Measurements from ENCODE around the gene KLK1.
"Not testable (repeated sequence)": the region's sequence is repeated elsewhere in the genome, so short reads cannot be mapped to it uniquely, and the experiment has no call there.

Gene KLK1

DNA sequence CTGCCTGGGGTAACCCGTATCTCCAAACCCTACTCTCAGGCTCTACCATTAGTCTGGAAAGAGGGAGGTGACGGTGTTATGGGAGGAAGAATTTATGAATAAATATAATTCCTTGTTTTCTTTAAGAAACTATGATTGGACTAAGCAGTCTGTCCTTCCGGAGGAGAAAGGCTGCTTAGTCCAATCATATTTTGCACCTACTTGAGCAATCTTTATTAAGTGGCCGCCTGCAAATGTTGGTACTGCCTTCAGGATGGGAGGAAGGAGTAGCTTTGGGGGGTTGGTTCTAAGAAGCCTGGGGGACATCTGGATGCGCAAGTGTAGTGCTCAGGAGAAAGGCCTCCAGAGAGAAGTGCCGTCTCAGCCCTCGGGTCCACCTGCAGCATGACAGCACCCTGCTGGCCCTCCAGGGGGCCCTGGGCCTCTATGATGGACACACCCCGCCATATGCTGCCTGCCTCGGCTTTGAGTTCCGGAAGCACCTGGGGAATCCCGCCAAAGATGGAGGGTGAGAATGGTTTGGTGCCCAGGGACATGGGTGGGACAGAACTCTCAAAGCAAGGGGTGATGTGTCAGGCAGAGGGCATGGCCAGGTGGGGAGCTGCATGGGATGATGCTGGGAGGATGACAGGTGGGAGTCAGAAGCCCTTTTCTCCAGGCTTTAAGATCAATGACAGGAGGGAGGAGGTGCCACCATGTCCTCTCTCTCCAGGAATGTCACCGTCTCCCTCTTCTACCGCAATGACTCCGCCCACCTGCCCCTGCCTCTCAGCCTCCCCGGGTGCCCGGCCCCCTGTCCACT lies 29.3 kb downstream of the KLK1 start:
- ATAC-seq (peak; percentile 43), DNase-seq (ENCODE audit: low spot score in 2 of 2) (peak in 1 of 2 donors; percentile 68)
- Mint-ChIP-seq H3K36me3 (peaks cover 67% of the 10 kb centered on the region), H3K4me1 (peaks cover 6% of the 10 kb centered on the region), H3K4me3 (no peak overlapping the region), H3K27ac (peak overlapping the region; percentile 81), H3K9me3 (no peaks in the 10 kb centered on the region)

- peaks cover 60% of the 10 kb centered on the region for H3K36me3 Mint-ChIP-seq
- H3K4me3 Mint-ChIP-seq = no peak overlapping the region
- DNase-seq (ENCODE audit: low spot score in 2 of 2) (no peak), ATAC-seq (no peak)
- H3K4me1 Mint-ChIP-seq = peaks cover 6% of the 10 kb centered on the region
- no peaks in the 10 kb centered on the region for H3K9me3 Mint-ChIP-seq
- no peak overlapping the region for H3K27ac Mint-ChIP-seq
These were observed 30.0 kb downstream of the KLK1 start for GRCh38 chr19:50793558-50794065.

- H3K27ac Mint-ChIP-seq = no peak overlapping the region
- H3K9me3 Mint-ChIP-seq = no peaks in the 10 kb centered on the region
- no peak overlapping the region for H3K4me3 Mint-ChIP-seq
- DNase-seq (ENCODE audit: low spot score in 2 of 2) (no peak), ATAC-seq (no peak)
- H3K36me3 Mint-ChIP-seq = peaks cover 49% of the 10 kb centered on the region
- peaks cover 6% of the 10 kb centered on the region for H3K4me1 Mint-ChIP-seq
These were observed 31.0 kb downstream of the KLK1 start for GRCh38 chr19:50792272-50793250.

DNA sequence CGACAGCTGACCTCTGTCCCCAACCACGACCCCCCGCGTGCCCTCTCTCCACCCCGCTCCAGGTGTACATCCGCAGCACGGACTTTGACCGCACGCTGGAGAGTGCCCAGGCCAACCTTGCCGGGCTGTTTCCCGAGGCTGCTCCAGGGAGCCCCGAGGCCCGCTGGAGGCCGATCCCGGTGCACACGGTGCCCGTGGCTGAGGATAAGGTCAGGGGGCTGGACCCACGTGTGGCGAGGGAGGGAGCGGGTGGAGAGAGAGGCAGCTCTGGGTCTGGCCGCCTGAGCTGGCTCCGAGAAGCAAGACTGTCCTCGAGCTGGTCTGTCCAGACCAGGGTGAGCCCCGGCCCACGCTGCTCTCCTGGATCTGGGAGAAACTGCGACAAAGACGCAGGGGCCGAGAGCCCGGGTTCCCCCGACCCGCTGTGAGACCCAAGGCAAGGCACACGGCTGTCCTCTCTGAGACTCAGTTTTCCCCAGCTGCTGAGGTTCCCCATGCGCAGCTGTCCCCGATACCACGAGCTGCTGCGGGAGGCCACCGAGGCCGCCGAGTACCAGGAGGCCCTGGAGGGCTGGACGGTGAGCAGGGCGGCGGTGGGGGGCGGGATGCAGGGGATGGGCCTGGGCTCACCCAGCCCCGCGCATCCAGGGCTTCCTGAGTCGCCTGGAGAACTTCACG lies 31.9 kb downstream of the KLK1 start:
- ATAC-seq (no peak), DNase-seq (ENCODE audit: low spot score in 2 of 2) (no peak)
- no peaks in the 10 kb centered on the region for H3K9me3 Mint-ChIP-seq
- peaks cover 6% of the 10 kb centered on the region for H3K4me1 Mint-ChIP-seq
- H3K27ac Mint-ChIP-seq = peak overlapping the region; percentile 26
- H3K36me3 Mint-ChIP-seq = peaks cover 41% of the 10 kb centered on the region
- no peak overlapping the region for H3K4me3 Mint-ChIP-seq

GRCh38 chr19:50790922-50791467 lies 32.6 kb downstream of the KLK1 start:
- peaks cover 6% of the 10 kb centered on the region for H3K4me1 Mint-ChIP-seq
- H3K36me3 Mint-ChIP-seq = peaks cover 41% of the 10 kb centered on the region
- no peak for DNase-seq (ENCODE audit: low spot score in 2 of 2)
- H3K27ac Mint-ChIP-seq = peak overlapping the region; percentile 26
- no peak for ATAC-seq
- no peak overlapping the region for H3K4me3 Mint-ChIP-seq
- no peaks in the 10 kb centered on the region for H3K9me3 Mint-ChIP-seq

DNA sequence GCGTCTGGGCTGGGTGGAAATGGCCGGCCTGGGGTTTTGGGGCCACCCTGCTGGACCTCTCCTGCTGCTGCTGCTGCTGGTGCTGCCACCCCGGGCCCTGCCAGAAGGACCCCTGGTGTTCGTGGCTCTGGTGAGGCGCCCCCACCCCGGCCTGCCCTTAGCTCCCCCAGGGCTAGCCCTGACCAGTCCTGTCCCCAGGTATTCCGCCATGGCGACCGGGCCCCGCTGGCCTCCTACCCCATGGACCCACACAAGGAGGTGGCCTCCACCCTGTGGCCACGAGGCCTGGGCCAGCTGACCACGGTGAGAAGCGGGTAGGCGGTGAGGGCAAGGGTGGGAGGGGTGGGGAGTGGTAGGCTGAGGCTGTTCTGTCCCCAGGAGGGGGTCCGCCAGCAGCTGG lies 33.2 kb downstream of the KLK1 start, which contains the start of gene ACP4:
Gene ACP4, plus strand, starts transcription at position 20 of the 400 bp plus-strand sequence. Its CDS starts 0 bp downstream, at position 20.
- Mint-ChIP-seq H3K36me3 (peaks cover 36% of the 10 kb centered on the region), H3K4me1 (peaks cover 6% of the 10 kb centered on the region), H3K27ac (peak within 1 kb of the TSS; percentile 29), H3K4me3 (no peak within 1 kb of the TSS), H3K9me3 (no peaks in the 10 kb centered on the region)
- ATAC-seq (no peak), DNase-seq (ENCODE audit: low spot score in 2 of 2) (no peak)

DNA sequence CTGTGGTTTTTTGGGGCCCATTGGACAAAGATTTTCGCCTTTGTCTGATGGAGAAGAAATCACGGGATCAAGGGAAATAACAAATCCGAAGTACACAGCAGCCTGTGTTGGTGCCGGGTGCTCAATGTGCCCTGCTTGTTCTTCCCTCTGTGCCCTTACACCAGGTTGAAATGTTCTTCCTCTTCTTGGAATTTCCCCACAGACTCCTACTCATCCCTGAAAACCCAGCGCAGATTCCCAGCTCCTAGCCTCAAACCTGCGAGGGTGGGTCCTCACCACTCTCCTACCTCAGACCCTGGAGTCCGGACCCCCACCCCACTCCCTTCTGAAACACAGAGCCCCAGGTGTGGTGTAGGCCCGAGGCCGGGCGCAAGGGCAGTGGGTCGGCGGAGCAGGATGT lies 38.3 kb downstream of the KLK1 start:
- no peak for ATAC-seq
- DNase-seq (ENCODE audit: low spot score in 2 of 2) = no peak
- Mint-ChIP-seq H3K27ac (no peak overlapping the region), H3K4me3 (no peak overlapping the region), H3K4me1 (no peaks in the 10 kb centered on the region), H3K36me3 (no peaks in the 10 kb centered on the region), H3K9me3 (no peaks in the 10 kb centered on the region)

- DNase-seq (ENCODE audit: low spot score in 2 of 2) (no peak), ATAC-seq (no peak)
- H3K27ac Mint-ChIP-seq = no peak overlapping the region
- no peaks in the 10 kb centered on the region for H3K36me3 Mint-ChIP-seq
- H3K4me3 Mint-ChIP-seq = no peak overlapping the region
- H3K9me3 Mint-ChIP-seq = no peaks in the 10 kb centered on the region
- H3K4me1 Mint-ChIP-seq = no peaks in the 10 kb centered on the region
These were observed 38.9 kb downstream of the KLK1 start for GRCh38 chr19:50784710-50785109.

- H3K27ac Mint-ChIP-seq; H3K9me3 Mint-ChIP-seq; H3K4me1 Mint-ChIP-seq; H3K4me3 Mint-ChIP-seq; DNase-seq (ENCODE audit: low spot score in 2 of 2); H3K36me3 Mint-ChIP-seq; ATAC-seq: not testable (repeated sequence)
These were observed 39.8 kb downstream of the KLK1 start for GRCh38 chr19:50783848-50784152.

GRCh38 chr19:50780753-50781435 lies 42.7 kb downstream of the KLK1 start:
- Mint-ChIP-seq H3K27ac (no peak overlapping the region), H3K4me1 (peaks cover 8% of the 10 kb centered on the region), H3K9me3 (no peaks in the 10 kb centered on the region), H3K36me3 (no peaks in the 10 kb centered on the region), H3K4me3 (no peak overlapping the region)
- DNase-seq (ENCODE audit: low spot score in 2 of 2) (no peak), ATAC-seq (no peak)

- ATAC-seq = no peak
- Mint-ChIP-seq H3K9me3 (no peaks in the 10 kb centered on the region), H3K27ac (no peak overlapping the region), H3K4me3 (no peak overlapping the region), H3K4me1 (peaks cover 8% of the 10 kb centered on the region), H3K36me3 (no peaks in the 10 kb centered on the region)
- DNase-seq (ENCODE audit: low spot score in 2 of 2) = no peak
These were observed 43.8 kb downstream of the KLK1 start for GRCh38 chr19:50779504-50780457.

GRCh38 chr19:50778906-50779430 lies 44.6 kb downstream of the KLK1 start:
- Mint-ChIP-seq H3K4me1 (peaks cover 8% of the 10 kb centered on the region), H3K9me3 (no peaks in the 10 kb centered on the region), H3K4me3 (no peak overlapping the region), H3K36me3 (no peaks in the 10 kb centered on the region), H3K27ac (no peak overlapping the region)
- DNase-seq (ENCODE audit: low spot score in 2 of 2) = no peak
- no peak for ATAC-seq

GRCh38 chr19:50777830-50778303 lies 45.7 kb downstream of the KLK1 start:
- DNase-seq (ENCODE audit: low spot score in 2 of 2) (no peak), ATAC-seq (no peak)
- H3K27ac Mint-ChIP-seq = no peak overlapping the region
- H3K36me3 Mint-ChIP-seq = no peaks in the 10 kb centered on the region
- H3K4me3 Mint-ChIP-seq = no peak overlapping the region
- no peaks in the 10 kb centered on the region for H3K9me3 Mint-ChIP-seq
- peaks cover 8% of the 10 kb centered on the region for H3K4me1 Mint-ChIP-seq

Data from stimulated activated effector memory CD8-positive, alpha-beta T cell treated with anti-CD3 and anti-CD28 coated beads, Interleukin-12 subunit alpha, Interleukin-12 subunit beta, amount 100 ng/mL, for 72 hours (primary cell).